SU-DHL-6 (cell line): Measurements from ENCODE around the gene PRKG2.

ENCODE experiments used
- H2AFZ ChIP-seq: fragments of 200-600 bp; sonication (generic); 2 replicates; pipeline ENCODE4 v1.6.1; 2014; ENCODE audit warnings: low read depth, mild to moderate bottlenecking, moderate library complexity, mixed read lengths, antibody characterized with exemption, low read length; ENCODE audit not compliant: severe bottlenecking
- H3F3A ChIP-seq: fragments of 200-600 bp; shearing (Covaris generic); 2 replicates; pipeline ENCODE4 v1.6.0; 2016; ENCODE audit warnings: antibody characterized with exemption, mild to moderate bottlenecking; ENCODE audit not compliant: insufficient read depth
- H3K27ac ChIP-seq: fragments of 200-600 bp; sonication (generic); 2 replicates; pipeline ENCODE4 v1.5.1; 2016; ENCODE audit warnings: low read depth, mild to moderate bottlenecking, low read length, moderate library complexity, mixed read lengths
- H3K27me3 ChIP-seq: fragments of 200-600 bp; sonication (generic), shearing (Covaris generic); 2 replicates; pipeline ENCODE4 v1.6.0; 2014; ENCODE audit warnings: mild to moderate bottlenecking, low read length
- H3K36me3 ChIP-seq: fragments of 200-600 bp; sonication (generic); 2 replicates; pipeline ENCODE4 v1.6.1; 2014; ENCODE audit warnings: mild to moderate bottlenecking, low read length, mixed read lengths
- H3K4me2 ChIP-seq: fragments of 300-600, 200-600 bp; shearing (Covaris generic), sonication (generic); 2 replicates; pipeline ENCODE4 v1.6.0; 2014; ENCODE audit warnings: low read length, low read depth, mild to moderate bottlenecking; ENCODE audit not compliant: poor library complexity, severe bottlenecking
- H3K4me3 ChIP-seq: fragments of 200-600 bp; sonication (generic); 2 replicates; pipeline ENCODE4 v1.5.1; 2014; ENCODE audit warnings: antibody characterized with exemption, low read length, mild to moderate bottlenecking, mixed read lengths; ENCODE audit not compliant: insufficient read depth, poor library complexity, severe bottlenecking
- H3K79me2 ChIP-seq: fragments of 200-600 bp; sonication (generic); 2 replicates; pipeline ENCODE4 v1.6.1; 2014; ENCODE audit warnings: mild to moderate bottlenecking, low read length, moderate library complexity; ENCODE audit not compliant: insufficient read depth
- H3K9ac ChIP-seq: fragments of 200-600 bp; sonication (generic); 2 replicates; pipeline ENCODE4 v1.7.0; 2014; ENCODE audit warnings: mild to moderate bottlenecking, low read length
- H3K9me2 ChIP-seq: fragments of 200-600 bp; sonication (generic); replicated peaks from 2 replicates; pipeline ENCODE4 v1.6.1; 2014; ENCODE audit warnings: low read length; ENCODE audit not compliant: insufficient read depth
- H3K9me3 ChIP-seq: fragments of 200-600 bp; sonication (generic); 2 replicates; pipeline ENCODE4 v1.6.1; 2014; ENCODE audit warnings: low read length, mixed read lengths; ENCODE audit not compliant: insufficient read depth
- H4K20me1 ChIP-seq: fragments of 200-600 bp; sonication (generic); 2 replicates; pipeline ENCODE4 v1.6.1; 2014; ENCODE audit warnings: low read depth, mild to moderate bottlenecking, antibody characterized with exemption, low read length, moderate library complexity, mixed read lengths
- EZH2phosphoT487 ChIP-seq: fragments of 200-600 bp; sonication (generic), shearing (Covaris generic); conservative IDR thresholded peaks from 2 replicates; pipeline ENCODE4 v1.6.1; 2018; ENCODE audit warnings: mild to moderate bottlenecking, antibody characterized with exemption, low read length, moderate library complexity, mixed read lengths
- TF ChIP-seq, protein P1 (sequence below): fragments of 200-600 bp; sonication (generic); IDR thresholded peaks from one replicate; pipeline ENCODE4 v1.5.1; 2017; ENCODE audit warnings: antibody characterized with exemption, mild to moderate bottlenecking, low read length, moderate library complexity; ENCODE audit not compliant: insufficient read depth, poor library complexity, severe bottlenecking

Gene PRKG2

DNA sequence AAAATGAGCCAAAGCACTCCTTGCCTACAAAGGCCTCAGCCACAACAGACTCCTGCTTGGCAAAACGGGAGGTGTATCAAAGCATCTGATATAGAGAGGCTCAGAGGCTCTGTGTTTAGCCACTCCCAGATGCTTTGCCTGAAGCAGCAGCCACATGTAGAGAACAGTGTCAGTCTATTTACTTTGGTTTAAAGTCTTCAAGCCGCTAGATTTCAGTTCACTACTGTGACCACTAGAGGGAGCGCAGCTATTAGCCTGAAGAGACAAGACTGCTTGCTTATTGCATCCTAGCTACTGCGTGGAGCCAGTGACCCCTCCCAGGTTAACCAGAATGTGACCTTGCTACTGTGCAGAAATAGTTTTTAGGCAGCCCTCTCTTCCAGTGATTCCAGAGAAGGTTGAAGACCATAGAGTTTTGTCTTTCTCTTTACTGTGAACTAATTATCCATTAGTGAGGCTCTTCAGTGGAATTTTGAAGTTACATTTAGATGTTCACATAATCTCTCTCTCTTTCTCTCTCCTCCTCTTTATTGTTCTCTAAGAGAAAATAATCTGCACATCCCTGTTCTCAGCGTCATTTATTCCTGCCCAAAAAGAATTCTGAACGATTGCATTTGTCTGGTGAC is 145.2 kb downstream of the PRKG2 start:
- no peaks in the 10 kb centered on the region for H3F3A ChIP-seq
- no peak overlapping the region for H3K9ac ChIP-seq
- H3K27ac ChIP-seq, result no peak overlapping the region
- no peaks in the 10 kb centered on the region for H3K79me2 ChIP-seq
- no peak overlapping the region for H3K4me3 ChIP-seq
- H2AFZ ChIP-seq, result no peak overlapping the region
- H3K27me3 ChIP-seq, result no peaks in the 10 kb centered on the region
- H3K4me2 ChIP-seq, result no peak overlapping the region
- no peaks in the 10 kb centered on the region for H3K36me3 ChIP-seq
- no peaks in the 10 kb centered on the region for H3K9me2 ChIP-seq
- H4K20me1 ChIP-seq, result no peaks in the 10 kb centered on the region
- TF ChIP-seq, protein P1, sequence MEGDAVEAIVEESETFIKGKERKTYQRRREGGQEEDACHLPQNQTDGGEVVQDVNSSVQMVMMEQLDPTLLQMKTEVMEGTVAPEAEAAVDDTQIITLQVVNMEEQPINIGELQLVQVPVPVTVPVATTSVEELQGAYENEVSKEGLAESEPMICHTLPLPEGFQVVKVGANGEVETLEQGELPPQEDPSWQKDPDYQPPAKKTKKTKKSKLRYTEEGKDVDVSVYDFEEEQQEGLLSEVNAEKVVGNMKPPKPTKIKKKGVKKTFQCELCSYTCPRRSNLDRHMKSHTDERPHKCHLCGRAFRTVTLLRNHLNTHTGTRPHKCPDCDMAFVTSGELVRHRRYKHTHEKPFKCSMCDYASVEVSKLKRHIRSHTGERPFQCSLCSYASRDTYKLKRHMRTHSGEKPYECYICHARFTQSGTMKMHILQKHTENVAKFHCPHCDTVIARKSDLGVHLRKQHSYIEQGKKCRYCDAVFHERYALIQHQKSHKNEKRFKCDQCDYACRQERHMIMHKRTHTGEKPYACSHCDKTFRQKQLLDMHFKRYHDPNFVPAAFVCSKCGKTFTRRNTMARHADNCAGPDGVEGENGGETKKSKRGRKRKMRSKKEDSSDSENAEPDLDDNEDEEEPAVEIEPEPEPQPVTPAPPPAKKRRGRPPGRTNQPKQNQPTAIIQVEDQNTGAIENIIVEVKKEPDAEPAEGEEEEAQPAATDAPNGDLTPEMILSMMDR, result peak; percentile 51
- TF ChIP-seq EZH2phosphoT487, result no peak
- H3K9me3 ChIP-seq, result no peaks in the 10 kb centered on the region

DNA sequence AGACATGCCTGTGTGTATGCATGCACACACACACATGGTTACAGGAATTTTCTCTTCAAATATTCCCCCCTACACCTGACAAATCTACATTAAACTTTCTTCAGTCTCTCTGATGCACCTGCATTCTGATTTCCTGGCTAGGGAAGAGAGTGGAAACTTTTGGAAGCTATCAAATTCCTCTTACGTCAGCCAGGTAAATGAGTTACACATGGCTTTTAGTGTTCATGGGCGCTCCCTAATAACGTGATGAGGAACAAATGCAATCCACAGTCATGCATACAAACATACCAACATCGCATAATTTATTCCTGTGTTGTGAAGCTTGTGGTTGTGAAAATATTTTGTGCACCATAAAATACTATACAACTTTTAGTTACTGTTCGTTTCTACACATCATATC is 149.6 kb downstream of the PRKG2 start:
- Histone ChIP-seq H4K20me1 (no peaks in the 10 kb centered on the region), H3K9me3 (no peaks in the 10 kb centered on the region), H3K36me3 (no peaks in the 10 kb centered on the region), H3K9me2 (no peaks in the 10 kb centered on the region), H3K9ac (no peak overlapping the region), H3K27me3 (no peaks in the 10 kb centered on the region), H3K27ac (no peak overlapping the region), H3K79me2 (no peaks in the 10 kb centered on the region), H3F3A (no peaks in the 10 kb centered on the region), H3K4me3 (no peak overlapping the region), H3K4me2 (no peak overlapping the region), H2AFZ (no peak overlapping the region)
- TF ChIP-seq, protein P1, result no peak
- TF ChIP-seq EZH2phosphoT487, result no peak

DNA sequence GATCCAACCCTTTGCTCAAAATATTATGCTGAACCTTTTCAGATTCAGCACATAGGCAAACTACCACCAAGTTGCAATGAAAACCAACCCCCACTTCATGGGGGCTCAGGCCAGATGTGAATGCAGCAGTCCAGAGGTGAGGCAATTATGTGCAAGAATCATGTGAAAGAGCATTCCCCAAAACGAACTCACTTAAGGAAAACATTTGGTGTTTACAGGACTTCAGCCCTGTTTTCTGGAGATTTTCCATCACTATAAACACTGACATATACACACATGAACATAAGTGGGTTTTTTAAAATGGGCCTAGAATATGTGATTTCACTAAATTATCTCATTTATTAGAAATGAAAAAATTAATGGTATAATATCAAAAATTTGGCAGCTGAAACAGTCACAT is 153.0 kb downstream of the PRKG2 start:
- Histone ChIP-seq H3K27ac (no peak overlapping the region), H4K20me1 (no peaks in the 10 kb centered on the region), H3F3A (no peaks in the 10 kb centered on the region), H3K27me3 (no peaks in the 10 kb centered on the region), H3K9ac (no peak overlapping the region), H3K4me2 (no peak overlapping the region), H3K79me2 (no peaks in the 10 kb centered on the region), H2AFZ (no peak overlapping the region), H3K4me3 (no peak overlapping the region), H3K9me2 (no peaks in the 10 kb centered on the region), H3K36me3 (no peaks in the 10 kb centered on the region), H3K9me3 (no peaks in the 10 kb centered on the region)
- TF ChIP-seq, protein P1, result no peak
- no peak for TF ChIP-seq EZH2phosphoT487
